Measurements from ENCODE around the gene ID4.
A peak's percentile ranks its signal among the peaks of the same experiment; 100 is the strongest.

Gene ID4

DNA sequence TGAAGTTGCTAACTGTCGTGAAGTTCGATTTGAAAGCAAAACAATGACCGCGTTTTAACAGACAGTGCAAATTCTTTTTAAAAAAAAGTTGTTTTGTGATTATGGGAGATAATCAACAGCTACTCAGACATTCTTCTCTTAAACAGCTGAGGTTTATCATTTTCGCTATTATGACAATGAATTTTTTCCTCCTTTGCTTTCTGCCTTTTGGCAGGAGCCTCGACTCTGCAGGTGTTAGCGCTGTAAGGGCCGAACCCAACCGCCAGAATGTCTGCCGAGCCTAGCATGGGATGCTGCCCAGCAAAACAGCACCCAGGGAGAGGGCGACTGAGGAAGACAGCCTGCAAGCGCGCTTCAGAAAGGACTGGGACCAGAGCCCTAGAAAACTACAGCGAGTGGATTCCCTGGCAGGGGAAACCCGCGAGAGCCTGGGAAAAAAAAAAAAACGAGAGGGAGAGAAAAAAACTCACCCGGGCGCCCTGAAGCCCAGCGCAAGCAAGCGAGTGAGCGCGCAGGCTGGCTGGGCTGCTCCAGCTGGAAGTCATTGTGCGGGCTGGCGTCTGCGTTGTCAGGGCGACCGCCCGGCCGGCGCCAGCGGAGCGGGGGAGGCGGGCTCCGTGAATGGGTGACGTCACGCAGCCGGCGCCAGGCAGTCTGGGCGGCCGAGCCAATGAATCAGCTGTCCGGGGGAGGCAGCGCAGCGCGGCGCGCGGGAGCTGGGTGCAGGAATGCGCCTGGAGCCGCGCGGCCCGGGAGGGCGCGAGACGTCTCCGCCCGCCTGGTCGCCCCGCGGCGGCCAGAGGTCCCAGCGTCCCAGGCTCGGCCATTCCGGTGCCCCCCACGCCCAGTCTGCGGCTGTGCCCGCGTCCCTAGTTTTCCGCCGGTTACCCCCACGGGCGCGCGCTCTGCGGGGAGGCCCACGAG, 32.7 kb upstream of the ID4 start:
- Histone ChIP-seq H3K36me3 (replicated peaks; ENCODE audit: insufficient read depth, low read length) (no peaks in the 10 kb centered on the region), H3K9ac (ENCODE audit: low read length) (peak overlapping the region; percentile 47; the same call in 1 of the 2 replicates), H3F3A (ENCODE audit: insufficient read depth, low read length) (peaks cover 8% of the 10 kb centered on the region; the same call in 1 of the 2 replicates), H3K4me3 (ENCODE audit: low read length) (peak overlapping the region; percentile 65), H3K4me1 (ENCODE audit: low read length) (peaks cover 9% of the 10 kb centered on the region; the same call in 1 of the 2 replicates), H3K9me3 (replicated peaks; ENCODE audit: insufficient read depth, low read length) (no peaks in the 10 kb centered on the region), H3K9me2 (replicated peaks; ENCODE audit: insufficient read depth, low read length) (no peaks in the 10 kb centered on the region), H3K79me2 (ENCODE audit: low read length) (no peaks in the 10 kb centered on the region), H4K20me1 (ENCODE audit: insufficient read depth, low read length) (no peaks in the 10 kb centered on the region), H3K27ac (ENCODE audit: low read length) (peak overlapping the region; percentile 52; the same call in 1 of the 2 replicates), H2AFZ (ENCODE audit: low read length) (peak overlapping the region; percentile 59; the same call in 1 of the 2 replicates), H3K27me3 (replicated peaks; ENCODE audit: insufficient read depth, low read length) (no peaks in the 10 kb centered on the region), H3K4me2 (ENCODE audit: low read depth, low read length) (peak overlapping the region; percentile 70)
- TF ChIP-seq, protein P1, sequence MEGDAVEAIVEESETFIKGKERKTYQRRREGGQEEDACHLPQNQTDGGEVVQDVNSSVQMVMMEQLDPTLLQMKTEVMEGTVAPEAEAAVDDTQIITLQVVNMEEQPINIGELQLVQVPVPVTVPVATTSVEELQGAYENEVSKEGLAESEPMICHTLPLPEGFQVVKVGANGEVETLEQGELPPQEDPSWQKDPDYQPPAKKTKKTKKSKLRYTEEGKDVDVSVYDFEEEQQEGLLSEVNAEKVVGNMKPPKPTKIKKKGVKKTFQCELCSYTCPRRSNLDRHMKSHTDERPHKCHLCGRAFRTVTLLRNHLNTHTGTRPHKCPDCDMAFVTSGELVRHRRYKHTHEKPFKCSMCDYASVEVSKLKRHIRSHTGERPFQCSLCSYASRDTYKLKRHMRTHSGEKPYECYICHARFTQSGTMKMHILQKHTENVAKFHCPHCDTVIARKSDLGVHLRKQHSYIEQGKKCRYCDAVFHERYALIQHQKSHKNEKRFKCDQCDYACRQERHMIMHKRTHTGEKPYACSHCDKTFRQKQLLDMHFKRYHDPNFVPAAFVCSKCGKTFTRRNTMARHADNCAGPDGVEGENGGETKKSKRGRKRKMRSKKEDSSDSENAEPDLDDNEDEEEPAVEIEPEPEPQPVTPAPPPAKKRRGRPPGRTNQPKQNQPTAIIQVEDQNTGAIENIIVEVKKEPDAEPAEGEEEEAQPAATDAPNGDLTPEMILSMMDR (IDR thresholded peaks at IDR 0.05; ENCODE audit: low read length): no peak
- TF ChIP-seq EZH2phosphoT487 (IDR thresholded peaks at IDR 0.05; ENCODE audit: low read length) (no peak), EZH2 (optimal IDR thresholded peaks at IDR 0.05; ENCODE audit: low read depth, low read length) (no peak)
- peak; percentile 79 for DNase-seq

DNA sequence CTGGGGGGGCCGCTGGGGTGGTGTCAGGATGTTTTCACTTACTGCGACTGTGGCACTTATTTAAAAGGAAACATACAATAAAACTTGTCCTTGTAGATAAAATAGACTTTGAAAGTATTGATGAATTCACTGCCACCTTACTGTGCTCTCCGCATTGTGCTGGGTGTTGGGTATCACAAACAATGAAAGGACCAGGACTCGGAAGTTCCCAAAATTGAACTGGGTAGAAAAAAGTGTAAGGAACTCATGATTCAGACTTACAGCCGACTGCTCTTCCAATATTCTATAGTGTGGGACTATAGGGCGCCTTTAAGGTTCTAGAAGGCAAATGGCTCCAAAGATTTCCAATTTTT, 32.1 kb upstream of the ID4 start:
- peak overlapping the region; percentile 70; the same call in 1 of the 2 replicates for H3K4me2 ChIP-seq (ENCODE audit: low read depth, low read length)
- H3K9ac ChIP-seq (ENCODE audit: low read length): peak overlapping the region; percentile 47; the same call in 1 of the 2 replicates
- peaks cover 8% of the 10 kb centered on the region; the same call in 1 of the 2 replicates for H3F3A ChIP-seq (ENCODE audit: insufficient read depth, low read length)
- no peak overlapping the region for H3K27ac ChIP-seq (ENCODE audit: low read length)
- no peaks in the 10 kb centered on the region for H3K79me2 ChIP-seq (ENCODE audit: low read length)
- peak overlapping the region; percentile 56; the same call in 1 of the 2 replicates for H2AFZ ChIP-seq (ENCODE audit: low read length)
- peaks cover 9% of the 10 kb centered on the region; the same call in 1 of the 2 replicates for H3K4me1 ChIP-seq (ENCODE audit: low read length)
- H3K4me3 ChIP-seq (ENCODE audit: low read length): peak overlapping the region; percentile 65
- H3K27me3 ChIP-seq (replicated peaks; ENCODE audit: insufficient read depth, low read length): no peaks in the 10 kb centered on the region
- H3K9me3 ChIP-seq (replicated peaks; ENCODE audit: insufficient read depth, low read length): no peaks in the 10 kb centered on the region
- DNase-seq: no peak
- H3K9me2 ChIP-seq (replicated peaks; ENCODE audit: insufficient read depth, low read length): no peaks in the 10 kb centered on the region
- H3K36me3 ChIP-seq (replicated peaks; ENCODE audit: insufficient read depth, low read length): no peaks in the 10 kb centered on the region
- TF ChIP-seq, protein P1 (IDR thresholded peaks at IDR 0.05; ENCODE audit: low read length): no peak
- no peaks in the 10 kb centered on the region for H4K20me1 ChIP-seq (ENCODE audit: insufficient read depth, low read length)

DNA sequence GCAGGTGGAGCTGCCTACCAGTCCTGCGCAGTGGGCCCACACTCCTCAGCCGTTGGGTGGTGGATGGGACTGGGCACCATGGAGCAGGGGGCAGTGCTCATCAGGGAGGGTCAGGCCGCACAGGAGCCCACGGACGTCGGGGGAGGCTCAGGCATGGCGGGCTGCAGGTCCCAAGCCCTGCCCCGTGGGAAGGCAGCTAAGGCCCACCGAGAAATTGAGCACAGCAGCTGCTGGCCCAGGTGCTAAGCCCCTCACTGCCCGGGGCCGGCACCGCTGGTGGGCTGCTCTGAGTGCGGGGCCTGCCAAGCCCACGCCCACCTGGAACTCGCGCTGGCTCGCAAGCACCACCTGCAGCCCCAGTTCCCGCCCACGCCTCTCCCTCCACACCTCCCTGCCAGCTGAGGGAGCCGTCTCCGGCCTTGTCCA, 30.2 kb upstream of the ID4 start:
- H3K79me2 ChIP-seq (ENCODE audit: low read length): no peaks in the 10 kb centered on the region
- no peaks in the 10 kb centered on the region for H4K20me1 ChIP-seq (ENCODE audit: insufficient read depth, low read length)
- no peak overlapping the region for H3K4me2 ChIP-seq (ENCODE audit: low read depth, low read length)
- H2AFZ ChIP-seq (ENCODE audit: low read length): no peak overlapping the region
- H3K27me3 ChIP-seq (replicated peaks; ENCODE audit: insufficient read depth, low read length): no peaks in the 10 kb centered on the region
- H3F3A ChIP-seq (ENCODE audit: insufficient read depth, low read length): peaks cover 8% of the 10 kb centered on the region; the same call in 1 of the 2 replicates
- no peak overlapping the region for H3K9ac ChIP-seq (ENCODE audit: low read length)
- H3K36me3 ChIP-seq (replicated peaks; ENCODE audit: insufficient read depth, low read length): no peaks in the 10 kb centered on the region
- H3K4me1 ChIP-seq (ENCODE audit: low read length): peaks cover 9% of the 10 kb centered on the region; the same call in 1 of the 2 replicates
- no peak for TF ChIP-seq EZH2phosphoT487 (IDR thresholded peaks at IDR 0.05; ENCODE audit: low read length)
- TF ChIP-seq, protein P1 (IDR thresholded peaks at IDR 0.05; ENCODE audit: low read length): no peak
- TF ChIP-seq EZH2 (optimal IDR thresholded peaks at IDR 0.05; ENCODE audit: low read depth, low read length): no peak
- H3K9me2 ChIP-seq (replicated peaks; ENCODE audit: insufficient read depth, low read length): no peaks in the 10 kb centered on the region
- H3K27ac ChIP-seq (ENCODE audit: low read length): no peak overlapping the region
- H3K4me3 ChIP-seq (ENCODE audit: low read length): no peak overlapping the region
- no peaks in the 10 kb centered on the region for H3K9me3 ChIP-seq (replicated peaks; ENCODE audit: insufficient read depth, low read length)
- DNase-seq: no peak

Measured in MM.1S (cell line).